GM10248 (cell line): Measurements from ENCODE around the gene RIPOR2.

Source experiments
- CTCF ChIA-PET: fragments of 300-600 bp; sonication (Branson Sonifier 250); formaldehyde crosslinking; extraction: SDS; loops from one replicate; lab custom pipeline; 2021; ENCODE audit warnings: antibody characterized with exemption; lab: Yijun Ruan, JAX
- POLR2A ChIA-PET: fragments of 350-650 bp; sonication (Branson Sonifier 250); formaldehyde crosslinking; extraction: SDS; loops from one replicate; lab custom pipeline; 2020; ENCODE audit warnings: antibody characterized with exemption; lab: Yijun Ruan, JAX
- DNase-seq: peaks from one replicate; pipeline ENCODE4 v3.0.0; 2012; ENCODE audit errors: extremely low spot score
- TF ChIP-seq, protein P1 (sequence below): IDR thresholded peaks from 2 replicates; pipeline ENCODE4 v1.5.1; 2012; ENCODE audit warnings: mild to moderate bottlenecking, low read depth; ENCODE audit errors: extremely low read depth, missing control alignments, control extremely low read depth

Gene RIPOR2

DNA sequence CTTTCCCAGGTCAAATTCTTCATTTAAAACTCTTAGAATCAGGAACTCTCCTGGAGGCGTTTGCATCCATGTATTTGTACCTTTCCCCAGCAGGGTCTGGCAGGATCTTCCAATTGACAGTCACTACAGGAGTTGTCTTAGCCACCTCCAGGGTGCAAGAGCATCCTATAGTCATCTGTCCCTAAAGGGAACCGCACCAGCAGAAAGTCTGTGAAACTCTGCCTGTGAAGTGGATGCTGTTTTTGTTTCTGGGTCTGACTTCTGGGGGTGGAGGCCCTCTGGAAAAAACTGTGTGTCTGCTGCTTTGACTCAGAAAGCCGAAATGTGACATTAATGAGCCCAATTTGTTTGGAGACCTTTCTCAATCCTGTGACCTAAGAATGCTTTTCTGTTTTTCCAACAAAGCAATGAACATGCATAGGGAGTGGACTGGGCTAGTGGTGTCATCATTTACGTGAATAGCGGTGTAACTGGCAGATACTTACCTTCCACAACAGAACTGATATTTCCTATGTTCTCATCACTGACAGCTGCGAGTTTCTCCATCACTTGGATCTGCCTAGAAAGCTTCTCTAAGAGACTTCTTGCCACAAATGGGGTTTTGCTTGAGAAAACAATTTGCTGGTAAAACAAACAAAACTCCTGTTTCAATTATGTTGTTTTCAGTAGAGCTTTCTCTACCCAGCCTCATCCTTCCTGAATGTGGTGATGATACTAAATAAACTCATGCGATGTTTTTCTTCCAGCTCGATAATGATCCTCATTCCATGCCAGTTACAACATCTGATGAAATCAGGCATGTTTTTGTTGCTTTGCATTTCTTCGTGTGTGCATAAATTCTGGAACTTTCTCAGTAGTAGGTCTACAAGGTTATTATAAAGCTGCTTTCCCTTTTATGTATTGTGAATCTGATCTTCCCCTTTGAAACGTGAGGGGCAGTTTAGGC is 103.7 kb downstream of the RIPOR2 start:
- TF ChIP-seq, protein P1, sequence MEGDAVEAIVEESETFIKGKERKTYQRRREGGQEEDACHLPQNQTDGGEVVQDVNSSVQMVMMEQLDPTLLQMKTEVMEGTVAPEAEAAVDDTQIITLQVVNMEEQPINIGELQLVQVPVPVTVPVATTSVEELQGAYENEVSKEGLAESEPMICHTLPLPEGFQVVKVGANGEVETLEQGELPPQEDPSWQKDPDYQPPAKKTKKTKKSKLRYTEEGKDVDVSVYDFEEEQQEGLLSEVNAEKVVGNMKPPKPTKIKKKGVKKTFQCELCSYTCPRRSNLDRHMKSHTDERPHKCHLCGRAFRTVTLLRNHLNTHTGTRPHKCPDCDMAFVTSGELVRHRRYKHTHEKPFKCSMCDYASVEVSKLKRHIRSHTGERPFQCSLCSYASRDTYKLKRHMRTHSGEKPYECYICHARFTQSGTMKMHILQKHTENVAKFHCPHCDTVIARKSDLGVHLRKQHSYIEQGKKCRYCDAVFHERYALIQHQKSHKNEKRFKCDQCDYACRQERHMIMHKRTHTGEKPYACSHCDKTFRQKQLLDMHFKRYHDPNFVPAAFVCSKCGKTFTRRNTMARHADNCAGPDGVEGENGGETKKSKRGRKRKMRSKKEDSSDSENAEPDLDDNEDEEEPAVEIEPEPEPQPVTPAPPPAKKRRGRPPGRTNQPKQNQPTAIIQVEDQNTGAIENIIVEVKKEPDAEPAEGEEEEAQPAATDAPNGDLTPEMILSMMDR, result no peak

GRCh38 chr6:24829657-24830056 is 106.1 kb downstream of the RIPOR2 start:
- ChIA-PET POLR2A (no interaction called here), CTCF (interaction anchor here (1.1 to 1.3 kb wide), 2 partner anchors 31 to 157 kb away, joined by 3 to 4 read pairs; partner anchors contain the start of gene ARMH2)
- TF ChIP-seq, protein P1, result no peak
- DNase-seq, result no peak

More for the DNA sequence above, 103.7 kb downstream of the RIPOR2 start:
- CTCF ChIA-PET, result interaction anchor here (0.9 to 1.4 kb wide), 5 partner anchors 8 to 195 kb away, joined by 3 to 7 read pairs (median 3); no protein-coding TSS in a partner anchor
- POLR2A ChIA-PET, result no interaction called here
- no peak for DNase-seq

GRCh38 chr6:24827970-24828369 is 107.8 kb downstream of the RIPOR2 start:
- DNase-seq, result no peak
- POLR2A ChIA-PET, result no interaction called here
- CTCF ChIA-PET, result no interaction called here
- TF ChIP-seq, protein P1, result no peak

DNA sequence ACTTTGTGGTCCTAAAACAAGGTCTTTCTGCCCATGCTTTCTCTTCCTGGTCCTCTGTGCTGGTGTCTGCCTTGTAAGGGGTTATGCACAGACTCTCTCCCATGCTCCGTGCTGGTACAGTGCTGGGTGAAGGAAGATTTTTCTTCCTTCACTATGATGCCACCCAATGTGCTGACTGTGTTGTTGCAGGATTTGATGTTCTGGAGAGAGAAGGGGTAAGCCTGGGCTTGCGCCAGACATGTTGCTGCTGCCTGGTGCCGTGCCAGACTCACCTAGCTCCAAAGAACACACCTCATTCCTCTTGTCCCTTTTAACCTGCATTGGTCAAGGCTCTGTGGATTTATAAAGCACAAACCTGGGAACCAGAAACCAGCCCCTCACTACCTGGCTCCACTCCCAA is 108.6 kb downstream of the RIPOR2 start:
- TF ChIP-seq, protein P1, result no peak
- ChIA-PET POLR2A (no interaction called here), CTCF (no interaction called here)
- DNase-seq, result no peak

DNA sequence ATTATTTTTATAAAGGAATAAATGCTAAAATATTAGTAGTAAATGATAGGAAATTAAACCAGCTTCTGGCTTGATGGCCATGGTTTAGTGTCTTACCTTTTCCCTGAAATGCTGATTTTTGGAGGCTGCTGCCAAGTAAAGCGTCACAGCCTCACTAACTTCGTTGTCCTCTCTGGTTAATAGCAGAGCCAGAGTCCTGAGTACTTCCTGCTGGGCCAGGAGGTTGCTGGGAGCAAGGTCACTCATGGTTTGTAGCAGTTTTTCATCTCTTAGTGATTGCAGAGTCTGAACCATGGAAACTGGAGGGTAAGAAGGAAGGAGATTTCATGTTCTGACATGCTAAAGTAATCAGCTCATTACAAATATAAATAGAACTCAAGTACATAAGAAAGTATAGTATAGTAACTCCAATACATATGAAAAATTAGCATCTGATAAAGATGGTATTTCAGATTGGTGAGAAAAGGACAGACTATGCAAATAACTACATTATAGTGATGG is 110.6 kb downstream of the RIPOR2 start:
- DNase-seq, result no peak
- POLR2A ChIA-PET, result no interaction called here
- CTCF ChIA-PET, result interaction anchor here (1.0 to 1.4 kb wide), 2 partner anchors 8 to 395 kb away, joined by 3 read pairs; no protein-coding TSS in a partner anchor
- TF ChIP-seq, protein P1, result no peak

GRCh38 chr6:24824142-24824938 is 111.4 kb downstream of the RIPOR2 start:
- CTCF ChIA-PET, result interaction anchor here (1.0 to 1.4 kb wide), 5 partner anchors 8 to 394 kb away, joined by 3 to 4 read pairs (median 3); no protein-coding TSS in a partner anchor
- TF ChIP-seq, protein P1, result no peak
- DNase-seq, result no peak
- POLR2A ChIA-PET, result no interaction called here
